Stimulated activated naive CD8-positive, alpha-beta T cell treated with anti-CD3 and anti-CD28 coated beads, Interleukin-15, Interleukin-2, amounts not matched to agents 100 ng/mL and 50 ng/mL, for 24 hours (primary cell): ENCODE data around the gene TNNC1.

Source experiments
- H3K27ac Mint-ChIP-seq: one replicate; pipeline ENCODE4 v1.8.0; 2021; ENCODE audit warnings: mild to moderate bottlenecking, mixed read lengths
- H3K27me3 Mint-ChIP-seq: one replicate; pipeline ENCODE4 v1.8.0; 2021; ENCODE audit warnings: mixed read lengths
- H3K36me3 Mint-ChIP-seq: one replicate; pipeline ENCODE4 v1.8.0; 2021; ENCODE audit warnings: low read depth, mixed read lengths
- H3K4me1 Mint-ChIP-seq: one replicate; pipeline ENCODE4 v1.8.0; 2021; ENCODE audit warnings: low read depth, mixed read lengths
- H3K4me3 Mint-ChIP-seq: one replicate; pipeline ENCODE4 v1.8.0; 2021; ENCODE audit warnings: mild to moderate bottlenecking, mixed read lengths
- H3K9me3 Mint-ChIP-seq: one replicate; pipeline ENCODE4 v1.8.0; 2021; ENCODE audit warnings: mixed read lengths

Gene TNNC1

GRCh38 chr3:52455283-52456168, 1.7 kb upstream of the TNNC1 start, which contains the start of gene NISCH:
NISCH (plus strand) TSS chr3:52455604; CDS start chr3:52455642, 38 bp downstream.
- Mint-ChIP-seq H3K4me3 (peak within 1 kb of the TSS; percentile 90), H3K9me3 (no peaks in the 10 kb centered on the region), H3K27ac (peak within 1 kb of the TSS; percentile 95), H3K4me1 (peaks cover 44% of the 10 kb centered on the region), H3K27me3 (no peaks in the 10 kb centered on the region), H3K36me3 (peaks cover 22% of the 10 kb centered on the region)

DNA sequence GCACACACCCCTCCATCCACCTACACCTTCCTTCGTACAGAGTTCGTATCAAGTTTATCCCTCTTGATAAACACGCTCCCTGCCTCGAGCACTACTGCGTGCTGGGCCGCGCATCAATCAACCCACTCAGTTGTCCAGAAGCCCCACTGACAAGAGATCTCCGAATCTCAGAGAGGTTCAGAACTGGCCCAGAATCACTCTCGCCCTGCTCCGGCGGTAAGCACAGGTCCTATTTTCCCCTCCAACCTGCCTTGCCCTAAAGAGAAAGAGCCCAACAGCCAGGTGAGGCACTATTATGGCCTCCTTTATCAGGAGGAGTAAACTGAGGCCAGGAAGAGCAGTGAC, 1.1 kb upstream of the TNNC1 start:
- peaks cover 17% of the 10 kb centered on the region for H3K36me3 Mint-ChIP-seq
- H3K4me3 Mint-ChIP-seq, result peak overlapping the region; percentile 90
- no peaks in the 10 kb centered on the region for H3K9me3 Mint-ChIP-seq
- peaks cover 44% of the 10 kb centered on the region for H3K4me1 Mint-ChIP-seq
- H3K27ac Mint-ChIP-seq, result peak overlapping the region; percentile 95
- no peaks in the 10 kb centered on the region for H3K27me3 Mint-ChIP-seq

- no peaks in the 10 kb centered on the region for H3K9me3 Mint-ChIP-seq
- H3K36me3 Mint-ChIP-seq, result peaks cover 17% of the 10 kb centered on the region
- peak overlapping the region; percentile 90 for H3K4me3 Mint-ChIP-seq
- peaks cover 44% of the 10 kb centered on the region for H3K4me1 Mint-ChIP-seq
- H3K27ac Mint-ChIP-seq, result peak overlapping the region; percentile 95
- H3K27me3 Mint-ChIP-seq, result no peaks in the 10 kb centered on the region
These were observed 553 bp upstream of the TNNC1 start for GRCh38 chr3:52454250-52454937.

DNA sequence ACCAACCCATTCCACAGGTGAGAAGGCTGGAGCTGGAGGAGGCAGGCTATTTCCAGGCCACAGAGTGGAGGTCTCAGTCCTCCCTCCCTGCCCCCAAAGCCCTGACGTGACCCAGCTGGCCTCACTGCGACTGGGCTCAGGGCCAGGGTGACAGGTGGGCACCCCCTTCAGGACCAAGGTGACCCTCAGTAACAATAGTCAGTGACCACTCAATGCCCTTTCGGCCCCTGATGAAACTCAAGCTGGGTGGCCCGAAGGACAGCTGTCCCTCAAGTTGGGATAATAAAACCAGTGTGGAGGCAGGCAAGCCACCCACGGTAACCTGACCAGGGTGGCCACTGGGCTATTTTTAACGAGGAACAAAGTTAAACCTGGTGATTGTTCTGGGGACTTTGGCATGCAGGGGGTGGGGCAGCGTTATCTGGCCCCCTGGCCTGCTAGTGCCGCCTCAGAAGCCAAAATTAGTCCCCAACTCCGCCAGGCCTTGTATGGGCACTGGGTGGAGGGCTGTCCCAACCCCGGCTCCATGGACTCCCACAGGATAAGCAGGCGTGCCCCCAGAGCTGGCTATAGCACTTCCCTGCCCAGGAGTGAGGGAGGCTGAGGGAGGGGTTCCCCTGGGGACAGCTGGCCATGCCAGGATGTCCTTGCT, 1.1 kb downstream of the TNNC1 start:
- Mint-ChIP-seq H3K9me3 (no peaks in the 10 kb centered on the region), H3K4me1 (peaks cover 32% of the 10 kb centered on the region), H3K4me3 (no peak overlapping the region), H3K27ac (no peak overlapping the region), H3K27me3 (no peaks in the 10 kb centered on the region), H3K36me3 (peaks cover 4% of the 10 kb centered on the region)

DNA sequence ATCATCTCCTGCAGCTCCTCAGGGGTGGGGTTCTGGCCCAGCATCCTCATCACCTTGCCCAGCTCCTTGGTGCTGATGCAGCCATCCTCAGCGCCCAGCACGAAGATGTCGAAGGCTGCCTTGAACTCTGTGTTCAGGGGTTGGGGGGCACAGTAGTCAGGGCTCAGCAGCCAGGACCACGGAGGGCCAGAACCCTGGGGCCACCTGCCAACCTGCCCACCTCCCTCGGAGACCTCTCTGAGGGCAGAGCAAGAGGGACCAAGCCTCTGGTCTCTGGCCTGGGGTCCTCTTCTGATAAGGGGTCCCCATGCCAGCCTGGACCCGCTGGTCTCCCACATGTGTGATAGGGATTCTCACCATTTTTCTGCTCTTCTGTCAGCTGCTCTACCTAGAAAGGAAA, 1.7 kb downstream of the TNNC1 start:
- Mint-ChIP-seq H3K36me3 (no peaks in the 10 kb centered on the region), H3K4me1 (peaks cover 26% of the 10 kb centered on the region), H3K27ac (no peak overlapping the region), H3K4me3 (no peak overlapping the region), H3K27me3 (no peaks in the 10 kb centered on the region), H3K9me3 (no peaks in the 10 kb centered on the region)

DNA sequence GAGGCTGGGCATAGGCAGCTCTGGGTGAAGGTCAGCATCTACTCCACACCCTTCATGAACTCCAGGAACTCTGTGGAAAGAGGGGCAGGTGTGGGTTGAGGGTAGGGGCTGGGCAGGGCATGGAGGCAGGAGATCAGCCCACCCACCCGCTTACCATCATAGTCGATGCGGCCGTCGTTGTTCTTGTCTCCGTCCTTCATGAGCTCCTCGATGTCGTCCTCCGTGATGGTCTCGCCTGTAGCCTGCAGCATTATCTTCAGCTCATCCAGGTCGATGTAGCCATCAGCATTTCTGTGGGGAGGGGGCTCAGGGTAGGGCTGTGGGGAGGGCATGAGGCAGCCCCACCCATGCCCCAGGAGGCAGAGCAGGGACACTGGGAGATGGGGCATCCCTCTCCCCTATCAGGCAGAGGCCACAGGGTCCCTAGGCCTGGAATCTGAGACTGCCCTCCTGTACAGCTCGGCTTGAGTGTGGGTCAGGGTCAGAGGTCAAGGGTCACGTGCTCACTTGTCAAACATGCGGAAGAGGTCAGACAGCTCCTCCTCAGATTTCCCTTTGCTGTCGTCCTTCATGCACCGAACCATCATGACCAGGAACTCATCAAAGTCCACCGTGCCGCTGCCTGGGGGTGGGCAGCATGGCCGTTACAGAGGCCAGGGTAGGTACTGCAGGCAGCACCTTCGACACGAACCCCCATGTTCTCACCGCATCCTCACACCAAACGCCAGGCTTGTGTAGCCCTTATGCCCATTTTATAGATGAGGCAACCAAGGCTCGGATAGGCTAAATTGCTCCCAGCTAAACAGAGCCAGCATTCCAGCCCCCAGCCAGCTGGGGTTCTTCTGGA, 2.4 kb downstream of the TNNC1 start:
- peaks cover 19% of the 10 kb centered on the region for H3K4me1 Mint-ChIP-seq
- no peaks in the 10 kb centered on the region for H3K27me3 Mint-ChIP-seq
- no peak overlapping the region for H3K27ac Mint-ChIP-seq
- H3K36me3 Mint-ChIP-seq, result no peaks in the 10 kb centered on the region
- H3K9me3 Mint-ChIP-seq, result no peaks in the 10 kb centered on the region
- H3K4me3 Mint-ChIP-seq, result no peak overlapping the region

- Mint-ChIP-seq H3K4me1 (peaks cover 13% of the 10 kb centered on the region), H3K9me3 (no peaks in the 10 kb centered on the region), H3K27me3 (no peaks in the 10 kb centered on the region), H3K27ac (no peak overlapping the region), H3K4me3 (no peak overlapping the region), H3K36me3 (no peaks in the 10 kb centered on the region)
These were observed 3.2 kb downstream of the TNNC1 start for GRCh38 chr3:52450489-52451236.

DNA sequence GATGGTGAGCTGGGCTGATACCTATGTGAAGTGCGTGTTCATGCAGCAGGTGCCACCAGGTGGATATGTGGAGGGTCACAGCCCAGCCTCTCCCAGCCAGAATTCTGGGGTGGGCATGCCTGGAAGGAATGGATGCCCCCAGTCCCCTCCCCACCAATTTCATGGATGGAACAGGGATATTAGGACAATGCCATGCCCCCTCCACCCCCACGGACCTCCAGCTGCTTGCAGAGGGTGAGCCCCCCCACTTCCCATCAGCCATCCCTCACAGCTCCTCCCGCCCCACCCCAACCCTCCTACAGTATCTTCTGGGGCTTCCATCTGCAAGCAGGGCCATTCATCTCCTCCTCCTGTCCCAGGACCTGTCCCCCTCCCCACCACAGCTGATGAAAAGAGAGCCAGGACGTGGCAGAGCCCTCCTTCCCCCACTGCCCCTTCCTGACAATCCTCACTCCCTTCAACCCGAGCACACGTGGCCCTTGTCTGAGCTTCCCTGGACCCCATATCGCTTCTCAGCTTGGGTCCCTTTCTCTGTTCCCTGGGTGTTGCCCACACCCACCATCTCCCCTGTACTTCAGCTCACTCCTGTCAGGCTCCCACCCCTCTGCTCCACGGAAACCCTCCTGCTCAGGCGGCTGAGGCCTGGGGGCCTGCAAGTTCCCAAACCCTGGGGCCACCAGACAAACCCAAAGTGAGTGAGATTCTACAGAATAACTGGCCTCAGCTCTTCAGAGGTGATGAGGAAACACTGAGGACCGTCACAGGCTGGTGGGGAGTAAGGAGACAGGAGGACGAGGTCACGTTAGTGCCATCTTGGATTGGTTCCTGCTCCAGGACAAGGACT, 6.1 kb downstream of the TNNC1 start:
- no peaks in the 10 kb centered on the region for H3K4me1 Mint-ChIP-seq
- no peaks in the 10 kb centered on the region for H3K36me3 Mint-ChIP-seq
- H3K9me3 Mint-ChIP-seq, result no peaks in the 10 kb centered on the region
- no peak overlapping the region for H3K4me3 Mint-ChIP-seq
- no peak overlapping the region for H3K27ac Mint-ChIP-seq
- H3K27me3 Mint-ChIP-seq, result no peaks in the 10 kb centered on the region

- no peak overlapping the region for H3K4me3 Mint-ChIP-seq
- no peaks in the 10 kb centered on the region for H3K36me3 Mint-ChIP-seq
- no peak overlapping the region for H3K27ac Mint-ChIP-seq
- H3K9me3 Mint-ChIP-seq, result no peaks in the 10 kb centered on the region
- no peaks in the 10 kb centered on the region for H3K4me1 Mint-ChIP-seq
- H3K27me3 Mint-ChIP-seq, result no peaks in the 10 kb centered on the region
These were observed 7.0 kb downstream of the TNNC1 start for GRCh38 chr3:52446631-52447511.

DNA sequence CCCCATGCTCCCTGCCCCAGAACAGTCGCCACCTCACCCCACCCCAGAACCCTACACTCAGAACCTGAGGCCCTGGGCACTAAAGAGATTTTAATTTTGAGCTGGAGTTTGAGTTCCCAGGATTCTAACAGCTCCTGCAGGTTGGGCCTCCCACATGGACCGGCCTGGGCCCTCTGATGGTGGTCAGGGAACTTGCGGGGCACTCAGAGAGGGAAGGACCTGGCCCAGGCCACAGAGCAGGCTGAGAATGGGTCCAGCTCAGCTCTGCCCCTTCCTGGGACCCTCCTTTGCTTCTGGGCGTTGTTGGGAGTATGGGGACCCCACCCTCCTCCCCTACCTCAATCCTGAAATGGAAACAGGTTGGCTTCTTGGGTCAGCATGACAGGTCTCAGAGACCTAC, 7.8 kb downstream of the TNNC1 start:
- Mint-ChIP-seq H3K9me3 (no peaks in the 10 kb centered on the region), H3K27ac (no peak overlapping the region), H3K36me3 (no peaks in the 10 kb centered on the region), H3K4me1 (no peaks in the 10 kb centered on the region), H3K27me3 (no peaks in the 10 kb centered on the region), H3K4me3 (no peak overlapping the region)

DNA sequence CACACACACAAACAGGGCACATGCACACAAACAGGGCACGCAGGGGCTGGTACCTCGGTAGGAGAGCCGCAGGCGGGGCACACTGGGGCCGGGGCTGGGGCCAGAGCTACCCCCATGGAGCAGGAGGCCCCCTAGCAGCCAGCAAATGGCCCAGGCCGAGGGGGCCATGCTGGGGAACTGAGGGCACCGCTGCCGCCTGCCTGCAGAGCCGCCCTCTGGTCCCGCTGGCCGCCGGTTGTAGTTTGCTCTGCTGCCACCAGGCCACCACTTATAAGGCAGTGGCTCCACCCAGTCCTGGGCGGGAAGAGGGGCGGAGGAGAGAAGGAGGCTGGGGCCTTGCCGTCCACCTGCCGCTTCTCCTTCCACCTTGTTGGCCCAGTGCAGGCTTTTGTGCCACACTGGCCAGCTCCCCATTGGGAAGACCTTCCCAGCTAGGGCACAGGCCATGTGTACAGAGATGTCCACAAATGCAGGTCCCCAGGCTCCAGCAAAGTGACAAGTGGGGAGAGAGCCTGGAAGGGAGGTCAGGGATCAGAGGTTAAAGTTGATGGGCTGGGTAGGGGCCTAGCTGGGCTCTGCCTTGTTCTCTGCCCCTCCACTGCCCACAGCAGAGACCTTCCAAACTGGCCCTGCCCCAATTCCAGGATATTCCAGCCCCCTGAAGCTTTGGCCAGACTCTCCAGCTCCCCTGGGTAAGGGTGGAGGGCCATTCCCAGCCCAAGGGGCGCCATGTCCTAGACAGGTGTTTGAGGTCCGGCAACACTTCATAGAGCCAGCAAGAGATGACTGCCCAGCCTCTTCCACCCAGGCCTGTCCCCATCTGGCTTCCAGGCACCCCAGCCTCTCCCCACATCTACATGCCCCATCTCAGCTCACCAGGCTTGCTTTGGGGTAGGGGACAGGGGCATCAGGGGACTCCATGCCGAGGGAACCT, 8.7 kb downstream of the TNNC1 start, which contains the start of gene SEMA3G:
TSS of gene SEMA3G (minus strand) at position 244 of the 934 bp plus-strand sequence. CDS start at position 168, 76 bp downstream.
- H3K4me3 Mint-ChIP-seq, result no peak within 1 kb of the TSS
- no peaks in the 10 kb centered on the region for H3K9me3 Mint-ChIP-seq
- no peaks in the 10 kb centered on the region for H3K36me3 Mint-ChIP-seq
- no peaks in the 10 kb centered on the region for H3K27me3 Mint-ChIP-seq
- no peaks in the 10 kb centered on the region for H3K4me1 Mint-ChIP-seq
- H3K27ac Mint-ChIP-seq, result no peak within 1 kb of the TSS
